ENCODE results near the gene NOXA1. TPM values are rescaled to one million over a fixed set of nuclear protein-coding genes. Genes with fewer than 3 reads are reported as not detected.

NOXA1 gene
- total and polyA plus RNA-seq, 4 experiments from 2014 or later, result 0.29 to 5.6 (median 2.8) TPM

Small RNA genes within 50 kb of the gene (microRNA-seq; reads per million reads assigned to microRNA genes)
- gene MIR7114 (ENCODE audit: borderline microRNAs expressed, borderline number of aligned reads, borderline replicate concordance), result not detected

Other genes with a start within 250 kb of the NOXA1 start
- 100 to 1,000 TPM; 116 to 125 TPM for gene ANAPC2, start 234.8 kb upstream of the NOXA1 start, total RNA-seq
- 1 to 10 TPM; 3.2 to 5.7 TPM for gene ANAPC2, start 234.8 kb upstream of the NOXA1 start, polyA plus RNA-seq
- gene SSNA1, start 234.7 kb upstream of the NOXA1 start, total RNA-seq, result 10 to 100 TPM; 48.6 to 49.5 TPM
- 100 to 1,000 TPM; 117 to 161 TPM for gene SSNA1, start 234.7 kb upstream of the NOXA1 start, polyA plus RNA-seq
- 1 to 10 TPM; 8.5 to 8.6 TPM for gene TPRN, start 222.7 kb upstream of the NOXA1 start, total RNA-seq
- gene TPRN, start 222.7 kb upstream of the NOXA1 start, polyA plus RNA-seq, result under 1 TPM; 0.27 to 0.45 TPM
- 10 to 100 TPM; 39.5 to 42.9 TPM for gene TMEM203, start 217.7 kb upstream of the NOXA1 start, total RNA-seq
- gene TMEM203, start 217.7 kb upstream of the NOXA1 start, polyA plus RNA-seq, result 100 to 1,000 TPM; 129 to 170 TPM
- 10 to 100 TPM; 36.7 to 37.1 TPM for gene NDOR1, start 217.7 kb upstream of the NOXA1 start, total RNA-seq
- gene NDOR1, start 217.7 kb upstream of the NOXA1 start, polyA plus RNA-seq, result 1 to 10 TPM; 4.6 to 9.5 TPM
- 1 to 10 TPM in 1 of 2 experiments, under 1 TPM in 1; 0.64 to 1.3 TPM for gene RNF208, start 201.2 kb upstream of the NOXA1 start, total RNA-seq
- not detected for gene RNF208, start 201.2 kb upstream of the NOXA1 start, polyA plus RNA-seq
- gene CYSRT1, start 198.2 kb upstream of the NOXA1 start, total RNA-seq, result under 1 TPM in 1 of 2 experiments, not detected in 1; 0.25 TPM
- not detected for gene CYSRT1, start 198.2 kb upstream of the NOXA1 start, polyA plus RNA-seq
- not detected for gene RNF224, start 195.9 kb upstream of the NOXA1 start, total RNA-seq
- not detected for gene RNF224, start 195.9 kb upstream of the NOXA1 start, polyA plus RNA-seq
- gene SLC34A3, start 192.5 kb upstream of the NOXA1 start, total RNA-seq, result not detected
- not detected for gene SLC34A3, start 192.5 kb upstream of the NOXA1 start, polyA plus RNA-seq
- 100 to 1,000 TPM in 1 of 2 experiments, 10 to 100 TPM in 1; 99.8 to 103 TPM for gene TUBB4B, start 182.1 kb upstream of the NOXA1 start, total RNA-seq
- 10 to 100 TPM; 53.1 to 64.1 TPM for gene TUBB4B, start 182.1 kb upstream of the NOXA1 start, polyA plus RNA-seq
- not detected for gene STPG3, start 172.1 kb upstream of the NOXA1 start, total RNA-seq
- gene STPG3, start 172.1 kb upstream of the NOXA1 start, polyA plus RNA-seq, result not detected
- 10 to 100 TPM; 44.3 to 44.9 TPM for gene NELFB, start 168.1 kb upstream of the NOXA1 start, total RNA-seq
- 10 to 100 TPM; 28.3 to 28.7 TPM for gene NELFB, start 168.1 kb upstream of the NOXA1 start, polyA plus RNA-seq
- 1 to 10 TPM; 2.1 TPM for gene TOR4A, start 145.7 kb upstream of the NOXA1 start, total RNA-seq
- under 1 TPM; 0.46 to 0.78 TPM for gene TOR4A, start 145.7 kb upstream of the NOXA1 start, polyA plus RNA-seq
- gene NRARP, start 121.1 kb upstream of the NOXA1 start, total RNA-seq, result under 1 TPM; 0.25 to 0.29 TPM
- not detected for gene NRARP, start 121.1 kb upstream of the NOXA1 start, polyA plus RNA-seq
- 10 to 100 TPM; 21.4 to 21.9 TPM for gene EXD3, start 231 bp upstream of the NOXA1 start, total RNA-seq
- 1 to 10 TPM; 2.5 to 7.1 TPM for gene EXD3, start 231 bp upstream of the NOXA1 start, polyA plus RNA-seq
- not detected for gene ENTPD8, start 18.0 kb downstream of the NOXA1 start, total RNA-seq
- gene ENTPD8, start 18.0 kb downstream of the NOXA1 start, polyA plus RNA-seq, result not detected
- gene NSMF, start 35.9 kb downstream of the NOXA1 start, total RNA-seq, result 10 to 100 TPM; 18.3 to 20.9 TPM
- 10 to 100 TPM in 1 of 2 donors, 1 to 10 TPM in 1; 3.8 to 10.6 TPM for gene NSMF, start 35.9 kb downstream of the NOXA1 start, polyA plus RNA-seq
- 10 to 100 TPM; 15.5 to 15.7 TPM for gene PNPLA7, start 127.0 kb downstream of the NOXA1 start, total RNA-seq
- gene PNPLA7, start 127.0 kb downstream of the NOXA1 start, polyA plus RNA-seq, result under 1 TPM in 1 of 2 donors, not detected in 1; 0.98 TPM
- 10 to 100 TPM; 91.6 to 95.9 TPM for gene MRPL41, start 128.5 kb downstream of the NOXA1 start, total RNA-seq
- 10 to 100 TPM; 37.8 to 39.9 TPM for gene MRPL41, start 128.5 kb downstream of the NOXA1 start, polyA plus RNA-seq
- gene DPH7, start 155.5 kb downstream of the NOXA1 start, total RNA-seq, result 10 to 100 TPM; 76.7 to 79.1 TPM
- gene DPH7, start 155.5 kb downstream of the NOXA1 start, polyA plus RNA-seq, result 10 to 100 TPM; 27.9 to 30.2 TPM
- 10 to 100 TPM; 26.8 to 29.1 TPM for gene ZMYND19, start 167.1 kb downstream of the NOXA1 start, total RNA-seq
- 10 to 100 TPM in 1 of 2 donors, 1 to 10 TPM in 1; 3.6 to 13.7 TPM for gene ZMYND19, start 167.1 kb downstream of the NOXA1 start, polyA plus RNA-seq
- 10 to 100 TPM; 82.3 to 86.2 TPM for gene ARRDC1, start 182.3 kb downstream of the NOXA1 start, total RNA-seq
- gene ARRDC1, start 182.3 kb downstream of the NOXA1 start, polyA plus RNA-seq, result 10 to 100 TPM; 54.3 to 59.4 TPM
- gene EHMT1, start 195.6 kb downstream of the NOXA1 start, total RNA-seq, result 100 to 1,000 TPM in 1 of 2 experiments, 10 to 100 TPM in 1; 99.6 to 118 TPM
- gene EHMT1, start 195.6 kb downstream of the NOXA1 start, polyA plus RNA-seq, result 10 to 100 TPM in 1 of 2 donors, 1 to 10 TPM in 1; 6.7 to 35.5 TPM